Measurements from ENCODE around the gene TENM3.
"Not testable (repeated sequence)": the region's sequence is repeated elsewhere in the genome, so short reads cannot be mapped to it uniquely, and the experiment has no call there.

Gene TENM3

DNA sequence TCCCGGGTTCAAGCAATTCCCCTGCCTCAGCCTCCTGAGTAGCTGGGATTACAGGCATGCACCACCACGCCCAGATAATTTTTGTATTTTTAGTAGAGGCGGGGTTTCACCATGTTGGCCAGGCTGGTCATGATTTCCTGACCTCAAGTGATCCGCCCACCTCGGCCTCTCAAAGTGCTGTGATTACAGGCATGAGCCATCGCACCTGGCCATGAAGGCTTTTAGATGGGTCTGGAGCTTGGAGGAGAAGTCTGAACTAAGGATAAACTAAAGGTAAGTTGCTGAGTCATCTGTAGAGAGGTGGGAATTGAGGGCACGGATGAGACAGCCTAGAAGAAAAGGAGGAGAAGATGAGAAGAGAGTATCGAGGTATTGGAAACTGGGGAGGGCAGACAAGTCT is at the start of gene TENM3:
TENM3 (plus strand) TSS at position 199 of the 400 bp plus-strand sequence. CDS start 80,619 bp downstream, outside the sequence.
- DNase-seq (ENCODE audit: low spot score) = not testable (repeated sequence)

GRCh38 chr4:182194091-182194824 is 48.9 kb upstream of the TENM3 start:
- no peak for DNase-seq (ENCODE audit: low spot score)

GRCh38 chr4:182197611-182198010 is 45.6 kb upstream of the TENM3 start:
- DNase-seq (ENCODE audit: low spot score) = no peak

- DNase-seq (ENCODE audit: low spot score) = no peak
Observed at GRCh38 chr4:182201871-182202270, 41.3 kb upstream of the TENM3 start.

GRCh38 chr4:182202650-182203049 is 40.6 kb upstream of the TENM3 start:
- DNase-seq (ENCODE audit: low spot score) = no peak

- DNase-seq (ENCODE audit: low spot score) = no peak
Observed at GRCh38 chr4:182203872-182204411, 39.3 kb upstream of the TENM3 start.

GRCh38 chr4:182205306-182205705 is 37.9 kb upstream of the TENM3 start:
- DNase-seq (ENCODE audit: low spot score) = no peak

- no peak for DNase-seq (ENCODE audit: low spot score)
Observed at GRCh38 chr4:182206266-182206665, 36.9 kb upstream of the TENM3 start.

GRCh38 chr4:182206916-182207315 is 36.3 kb upstream of the TENM3 start:
- DNase-seq (ENCODE audit: low spot score) = no peak

DNA sequence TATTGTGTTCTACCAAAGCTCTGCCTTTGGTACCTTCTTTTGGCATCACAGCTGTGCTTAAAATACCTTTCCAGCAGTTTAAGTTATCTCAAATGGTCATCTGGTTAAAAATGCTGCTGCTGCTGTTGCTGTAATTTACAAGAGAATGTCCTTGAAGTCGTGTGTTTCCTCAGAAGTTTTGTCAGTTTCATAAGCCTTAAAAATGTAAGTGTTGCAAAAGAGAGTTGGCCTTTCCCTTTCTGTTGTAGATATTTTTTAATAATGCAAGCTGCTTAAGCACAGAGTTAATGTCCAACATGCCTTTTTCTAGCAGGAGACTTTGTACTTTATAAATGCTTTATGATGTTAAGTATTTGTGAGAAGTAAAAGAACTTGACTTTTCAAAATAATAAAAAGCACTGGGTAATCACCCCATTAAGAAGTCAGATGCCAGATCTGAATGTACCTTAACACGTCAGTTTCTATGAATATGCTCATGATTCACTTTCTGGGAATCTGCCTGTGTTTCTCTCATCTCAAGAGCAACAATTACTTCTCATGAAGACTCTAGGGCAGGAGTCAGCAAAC is 35.3 kb upstream of the TENM3 start:
- DNase-seq (ENCODE audit: low spot score) = no peak

- no peak for DNase-seq (ENCODE audit: low spot score)
Observed at GRCh38 chr4:182208526-182209050, 34.6 kb upstream of the TENM3 start.

DNA sequence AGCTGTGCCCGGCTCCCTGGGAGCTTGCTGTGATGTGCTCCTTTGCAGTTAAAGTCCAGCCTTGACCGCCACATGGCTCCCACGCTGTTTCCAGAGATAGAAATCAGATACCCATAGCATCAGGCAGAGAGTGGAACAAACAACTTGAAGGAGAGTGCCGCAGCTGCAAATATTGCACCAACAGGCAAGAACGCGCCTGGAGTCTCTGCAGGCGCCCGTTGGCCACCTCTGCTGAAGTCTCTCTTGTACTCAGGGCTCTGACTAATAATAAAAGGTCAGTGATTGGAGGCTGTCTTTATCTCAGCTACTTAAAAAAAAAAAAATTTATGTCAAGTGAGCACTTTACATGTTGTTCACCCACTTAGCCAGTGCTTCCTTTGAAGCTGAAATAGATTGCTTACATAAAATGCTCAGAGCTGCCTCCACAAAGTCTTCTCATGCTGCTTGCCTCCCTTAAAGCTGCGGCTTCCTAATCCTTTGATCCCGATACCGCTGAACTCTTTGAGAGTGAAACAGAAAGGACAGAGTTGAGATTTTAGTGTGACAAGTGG is 30.9 kb upstream of the TENM3 start:
- no peak for DNase-seq (ENCODE audit: low spot score)

GRCh38 chr4:182213004-182213403 is 30.2 kb upstream of the TENM3 start:
- DNase-seq (ENCODE audit: low spot score) = no peak

- DNase-seq (ENCODE audit: low spot score) = no peak
Observed at GRCh38 chr4:182215148-182215547, 28.1 kb upstream of the TENM3 start.

DNA sequence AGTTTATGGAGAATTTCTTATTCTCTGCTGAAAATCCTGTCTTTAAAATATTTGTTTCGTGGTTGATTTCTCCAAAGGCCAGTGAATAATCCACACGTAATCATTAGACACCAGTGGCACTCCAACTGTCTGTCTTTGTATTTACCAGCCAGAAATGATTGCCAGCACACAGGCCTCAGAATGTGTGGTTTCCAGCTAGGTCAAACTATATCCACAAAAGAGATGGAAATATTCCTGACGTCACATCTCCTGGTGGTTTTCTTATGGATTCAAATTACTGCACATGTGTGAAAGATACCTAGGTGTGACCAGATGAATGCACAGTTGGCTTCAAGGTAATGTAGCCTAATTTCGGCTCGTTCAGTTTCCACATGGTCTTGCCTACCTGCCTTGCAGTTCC is 27.2 kb upstream of the TENM3 start:
- no peak for DNase-seq (ENCODE audit: low spot score)

GRCh38 chr4:182219411-182220056 is 23.7 kb upstream of the TENM3 start:
- DNase-seq (ENCODE audit: low spot score) = no peak

DNA sequence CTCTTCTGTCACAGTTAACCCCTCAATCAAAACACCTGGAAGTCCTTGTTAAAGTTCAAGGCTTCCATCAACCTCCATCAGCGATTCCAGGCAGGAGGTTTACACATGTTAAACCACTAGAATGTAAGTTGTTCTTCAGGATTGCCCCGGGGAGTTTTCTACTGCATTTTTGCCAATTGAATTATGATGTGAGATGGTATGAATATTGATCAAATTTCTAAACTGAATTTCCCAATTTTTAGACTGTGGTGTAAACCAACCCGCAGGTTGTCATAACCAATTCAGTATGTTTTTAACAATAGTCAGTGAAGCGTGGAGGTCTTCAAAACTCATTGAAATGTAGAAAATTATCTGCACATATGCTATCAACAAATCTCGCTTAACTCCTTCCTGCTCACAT is 21.2 kb upstream of the TENM3 start:
- no peak for DNase-seq (ENCODE audit: low spot score)

DNA sequence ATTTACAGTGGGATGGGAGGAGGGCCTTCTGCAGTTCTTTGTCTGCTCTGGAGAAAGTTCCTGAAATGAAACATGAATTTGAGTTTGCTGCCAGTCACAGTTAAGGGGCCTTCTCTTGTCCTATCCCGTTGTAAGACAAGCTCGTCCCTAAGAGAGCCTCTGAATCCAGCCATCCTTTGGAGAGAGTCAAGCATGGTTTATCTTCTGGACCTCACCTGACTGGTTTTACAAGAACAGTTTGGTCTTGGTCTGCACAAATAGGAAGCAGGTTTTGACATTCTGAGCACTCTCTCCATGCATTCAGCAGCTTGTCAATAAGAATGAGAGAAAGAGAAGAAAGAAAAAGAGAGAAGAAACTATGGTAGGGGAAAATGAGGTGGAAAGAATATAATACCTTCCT is 20.4 kb upstream of the TENM3 start:
- DNase-seq (ENCODE audit: low spot score) = no peak

- no peak for DNase-seq (ENCODE audit: low spot score)
Observed at GRCh38 chr4:182223708-182224107, 19.5 kb upstream of the TENM3 start.

- no peak for DNase-seq (ENCODE audit: low spot score)
Observed at GRCh38 chr4:182224192-182224850, 18.9 kb upstream of the TENM3 start.

GRCh38 chr4:182225257-182225852 is 17.8 kb upstream of the TENM3 start:
- DNase-seq (ENCODE audit: low spot score) = no peak

DNA sequence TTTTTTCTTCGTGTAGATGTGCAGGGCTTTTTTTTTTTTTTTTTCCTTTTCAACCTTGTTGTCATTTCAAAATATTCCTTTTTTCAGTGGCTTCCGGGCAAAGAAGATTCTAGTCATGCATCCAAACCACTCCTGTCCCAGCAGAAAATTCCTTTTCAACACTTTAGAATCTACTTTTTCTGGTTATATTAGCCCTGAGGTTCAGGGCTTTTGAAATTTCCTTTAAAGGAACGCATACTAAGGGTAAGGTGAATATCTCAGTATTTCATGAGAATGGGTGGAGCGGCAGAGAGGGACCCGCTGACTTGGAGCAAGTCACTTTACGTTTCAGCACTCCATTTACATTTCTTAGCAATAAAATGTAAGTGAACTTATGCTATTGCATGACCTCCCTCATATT is 15.6 kb upstream of the TENM3 start:
- DNase-seq (ENCODE audit: low spot score) = no peak
